Stimulated activated naive B cell treated with anti-CD40 and anti-IgM and Interleukin-4, amounts not matched to agents 10 μg/mL and 1 μg/mL and 100 μg/mL, for 72 hours (primary cell): ENCODE data around the gene FAM120B.
"Not testable (repeated sequence)": the region's sequence is repeated elsewhere in the genome, so short reads cannot be mapped to it uniquely, and the experiment has no call there.

Source experiments
- ATAC-seq, 2 donors: fragments of 150-1000 bp; cut with Tn5 transposase; replicated peaks; 2 replicates each; pipeline ENCODE4 v1.10.0; 2021; ENCODE audit warnings: moderate library complexity in 1 of 2
- DNase-seq: peaks from one replicate; pipeline ENCODE4 v3.0.0; 2021
- H3K27ac Mint-ChIP-seq: one replicate; pipeline ENCODE4 v1.8.0; 2022; ENCODE audit warnings: mild to moderate bottlenecking, mixed read lengths
- H3K27me3 Mint-ChIP-seq, 2 donors: one replicate each; pipeline ENCODE4 v1.8.0; 2022; ENCODE audit warnings: mixed read lengths in 2 of 2
- H3K36me3 Mint-ChIP-seq, 2 donors: one replicate each; pipeline ENCODE4 v1.8.0; 2022; ENCODE audit warnings: mixed read lengths in 2 of 2, mild to moderate bottlenecking in 1 of 2
- H3K4me1 Mint-ChIP-seq, 2 donors: one replicate each; pipeline ENCODE4 v1.8.0; 2022; ENCODE audit warnings: mixed read lengths in 2 of 2, mild to moderate bottlenecking in 1 of 2
- H3K4me3 Mint-ChIP-seq, 2 donors: one replicate each; pipeline ENCODE4 v1.8.0; 2022; ENCODE audit warnings: mild to moderate bottlenecking in 2 of 2, mixed read lengths in 2 of 2, moderate library complexity in 1 of 2
- H3K9me3 Mint-ChIP-seq, 2 donors: one replicate each; pipeline ENCODE4 v1.8.0; 2022; ENCODE audit warnings: mixed read lengths in 2 of 2, mild to moderate bottlenecking in 1 of 2

The FAM120B gene

DNA sequence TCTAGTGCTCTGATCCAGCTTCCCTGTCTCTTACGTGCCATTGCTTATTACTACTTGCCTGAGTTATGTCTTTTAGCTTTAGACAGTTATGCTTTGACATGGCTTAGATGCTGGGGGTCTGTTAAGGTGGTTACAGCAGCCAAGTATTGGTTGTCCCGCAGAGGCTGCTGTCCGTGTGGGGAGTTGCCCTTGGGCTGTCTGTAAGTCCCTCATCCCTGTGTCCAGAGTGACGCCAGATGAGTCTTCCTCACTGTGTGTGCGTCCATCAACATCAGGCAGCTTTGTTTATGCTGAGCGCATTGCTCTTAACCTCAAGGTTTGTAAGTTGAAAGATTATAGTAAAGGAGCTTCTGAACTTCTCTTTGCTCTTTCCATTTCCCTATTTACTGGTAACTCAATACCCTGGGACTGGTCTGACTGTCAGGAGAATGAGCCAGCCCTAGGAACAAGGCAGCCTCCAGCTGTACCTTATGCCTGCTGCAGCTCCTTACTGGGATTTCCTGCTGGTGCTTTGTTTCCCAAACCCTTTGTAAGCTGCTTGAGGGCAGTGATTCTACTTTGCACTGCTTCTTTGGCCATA, 7.2 kb downstream of the FAM120B start:
- Mint-ChIP-seq H3K27me3 (no peaks in the 10 kb centered on the region), H3K4me1 (peaks cover 22 to 50% of the 10 kb centered on the region in 2 donors), H3K9me3 (no peaks in the 10 kb centered on the region), H3K36me3 (peaks cover 11 to 38% of the 10 kb centered on the region in 2 donors), H3K4me3 (no peak overlapping the region), H3K27ac (no peak overlapping the region)
- ATAC-seq (no peak), DNase-seq (no peak)

DNA sequence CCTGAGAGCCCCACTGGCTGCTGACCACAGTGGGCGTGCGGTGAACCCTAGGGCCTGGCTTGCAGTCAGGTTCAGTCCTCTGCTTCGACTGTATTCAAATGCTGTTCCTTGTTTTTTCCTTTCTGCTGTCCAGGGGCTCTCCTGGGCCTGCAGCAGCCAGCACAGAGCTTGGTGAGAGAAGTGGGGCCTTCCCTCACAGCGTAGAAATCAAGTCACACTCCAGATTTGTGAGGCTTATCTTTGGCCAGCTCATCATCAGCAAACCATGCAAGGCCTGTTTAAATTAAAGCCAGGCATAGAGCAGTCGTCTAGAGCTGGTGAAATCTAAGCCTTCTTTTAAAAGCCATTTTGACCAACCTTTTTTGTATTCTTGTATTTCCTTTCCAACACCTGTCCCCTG, 8.4 kb downstream of the FAM120B start:
- DNase-seq, result no peak
- no peak overlapping the region for H3K27ac Mint-ChIP-seq
- no peak overlapping the region for H3K4me3 Mint-ChIP-seq
- H3K4me1 Mint-ChIP-seq, result peaks cover 22 to 56% of the 10 kb centered on the region in 2 donors
- ATAC-seq, result no peak
- no peaks in the 10 kb centered on the region for H3K27me3 Mint-ChIP-seq
- H3K36me3 Mint-ChIP-seq, result peaks cover 21 to 49% of the 10 kb centered on the region in 2 donors
- H3K9me3 Mint-ChIP-seq, result no peaks in the 10 kb centered on the region

DNA sequence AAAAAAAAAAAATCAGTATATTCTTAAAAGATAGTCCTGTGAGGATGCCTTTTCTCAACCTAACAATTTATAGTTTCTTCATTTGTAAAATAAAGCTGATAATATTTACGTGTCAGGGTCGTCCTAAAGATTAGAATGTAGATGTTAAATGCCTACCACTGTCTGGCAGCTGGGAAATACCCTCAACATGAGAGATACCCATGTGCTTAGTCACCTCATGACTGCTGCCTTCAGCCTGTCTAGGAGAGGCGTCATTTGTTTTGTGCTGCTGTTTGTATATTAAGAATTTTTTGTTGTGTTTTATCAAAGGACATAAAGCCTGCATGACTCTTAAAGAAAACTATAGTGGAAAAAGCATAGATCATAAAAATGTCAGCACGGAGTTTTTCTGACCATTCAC, 9.5 kb downstream of the FAM120B start:
- DNase-seq (no peak), ATAC-seq (no peak)
- no peaks in the 10 kb centered on the region for H3K27me3 Mint-ChIP-seq
- no peak overlapping the region for H3K4me3 Mint-ChIP-seq
- no peaks in the 10 kb centered on the region for H3K9me3 Mint-ChIP-seq
- peaks cover 31 to 54% of the 10 kb centered on the region in 2 donors for H3K36me3 Mint-ChIP-seq
- H3K27ac Mint-ChIP-seq, result no peak overlapping the region
- peaks cover 23 to 56% of the 10 kb centered on the region in 2 donors for H3K4me1 Mint-ChIP-seq

DNA sequence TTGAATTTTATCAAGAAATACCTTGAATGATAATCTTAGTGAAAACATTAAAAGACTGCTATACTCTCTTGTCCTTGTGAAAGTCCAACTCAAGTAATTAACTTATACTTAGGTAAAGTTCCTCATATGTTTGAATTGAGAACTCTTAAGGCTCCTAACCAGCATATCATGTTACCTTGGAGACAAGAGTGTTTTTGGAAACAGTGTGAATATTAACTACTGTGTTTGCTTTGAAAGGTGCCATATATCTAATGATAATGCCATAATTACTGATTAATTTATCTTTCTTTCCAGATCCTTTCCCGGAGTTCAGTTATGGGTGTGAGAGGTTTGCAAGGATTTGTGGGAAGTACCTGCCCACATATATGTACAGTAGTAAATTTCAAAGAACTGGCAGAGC, 10.5 kb downstream of the FAM120B start:
- DNase-seq (no peak), ATAC-seq (no peak)
- Mint-ChIP-seq H3K4me3 (no peak overlapping the region), H3K27me3 (no peaks in the 10 kb centered on the region), H3K36me3 (peaks cover 33 to 51% of the 10 kb centered on the region in 2 donors), H3K9me3 (no peaks in the 10 kb centered on the region), H3K27ac (no peak overlapping the region), H3K4me1 (peaks cover 18 to 54% of the 10 kb centered on the region in 2 donors)

DNA sequence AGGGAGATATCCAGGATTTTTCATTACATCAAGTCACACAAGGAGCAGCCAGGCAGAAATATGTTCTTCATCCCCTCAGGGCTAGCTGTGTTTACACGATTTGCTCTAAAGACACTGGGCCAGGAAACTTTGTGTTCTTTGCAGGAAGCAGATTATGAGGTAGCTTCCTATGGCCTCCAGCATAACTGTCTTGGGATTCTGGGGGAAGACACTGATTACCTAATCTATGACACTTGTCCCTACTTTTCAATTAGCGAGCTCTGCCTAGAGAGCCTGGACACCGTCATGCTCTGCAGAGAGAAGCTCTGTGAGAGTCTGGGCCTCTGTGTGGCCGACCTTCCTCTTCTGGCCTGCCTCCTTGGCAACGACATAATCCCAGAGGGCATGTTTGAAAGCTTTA, 11.2 kb downstream of the FAM120B start:
- H3K36me3 Mint-ChIP-seq, result peaks cover 39 to 54% of the 10 kb centered on the region in 2 donors
- ATAC-seq (no peak), DNase-seq (no peak)
- H3K27ac Mint-ChIP-seq, result no peak overlapping the region
- H3K9me3 Mint-ChIP-seq, result no peaks in the 10 kb centered on the region
- peaks cover 18 to 50% of the 10 kb centered on the region in 2 donors for H3K4me1 Mint-ChIP-seq
- no peak overlapping the region for H3K4me3 Mint-ChIP-seq
- H3K27me3 Mint-ChIP-seq, result no peaks in the 10 kb centered on the region

DNA sequence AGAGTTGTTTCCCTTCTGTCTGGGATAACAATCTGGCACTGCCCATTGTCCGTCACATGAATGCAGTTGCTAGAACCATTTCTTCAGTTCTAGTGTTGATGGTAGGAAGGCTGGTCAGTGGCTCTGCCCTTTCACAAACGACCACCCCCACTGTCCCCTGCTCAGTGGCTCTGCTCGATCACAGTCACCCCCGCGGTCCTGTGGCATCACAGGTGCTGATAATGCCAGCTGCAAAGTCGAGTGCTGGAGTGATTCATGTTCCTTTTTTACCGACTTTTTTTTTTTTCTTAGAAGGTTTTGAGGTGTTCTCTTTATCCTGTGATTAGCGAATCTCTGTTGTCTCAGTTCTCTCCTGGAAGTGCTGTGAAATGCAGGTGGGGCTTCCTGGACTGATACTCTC, 22.8 kb downstream of the FAM120B start:
- Mint-ChIP-seq H3K9me3 (no peaks in the 10 kb centered on the region), H3K36me3 (peaks cover 50 to 71% of the 10 kb centered on the region in 2 donors), H3K27ac (no peak overlapping the region), H3K4me3 (no peak overlapping the region), H3K27me3 (no peaks in the 10 kb centered on the region), H3K4me1 (peaks cover 5 to 7% of the 10 kb centered on the region in 2 donors)
- DNase-seq, result no peak
- no peak for ATAC-seq

DNA sequence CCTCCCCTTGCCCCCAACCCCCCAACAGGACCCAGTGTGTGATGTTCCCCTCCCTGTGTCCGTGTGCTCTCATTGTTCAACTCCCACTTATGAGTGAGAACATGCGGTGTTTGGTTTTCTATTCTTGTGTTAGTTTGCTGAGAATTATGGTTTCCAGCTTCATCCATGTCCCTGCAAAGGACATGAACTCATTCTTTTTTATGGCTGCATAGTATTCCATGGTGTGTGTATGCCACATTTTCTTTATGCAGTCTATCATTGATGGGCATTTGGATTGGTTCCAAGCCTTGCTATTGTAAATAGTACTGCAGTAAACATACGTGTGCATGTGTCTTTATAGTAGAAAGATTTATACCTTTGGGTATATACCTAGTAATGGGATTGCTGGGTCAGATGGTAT, 28.6 kb downstream of the FAM120B start:
- DNase-seq, ATAC-seq, H3K27me3 Mint-ChIP-seq, H3K9me3 Mint-ChIP-seq, H3K4me3 Mint-ChIP-seq, H3K27ac Mint-ChIP-seq: not testable (repeated sequence)
- peaks cover 56 to 79% of the 10 kb centered on the region in 2 donors for H3K36me3 Mint-ChIP-seq
- H3K4me1 Mint-ChIP-seq, result peaks cover 20 to 33% of the 10 kb centered on the region in 2 donors

DNA sequence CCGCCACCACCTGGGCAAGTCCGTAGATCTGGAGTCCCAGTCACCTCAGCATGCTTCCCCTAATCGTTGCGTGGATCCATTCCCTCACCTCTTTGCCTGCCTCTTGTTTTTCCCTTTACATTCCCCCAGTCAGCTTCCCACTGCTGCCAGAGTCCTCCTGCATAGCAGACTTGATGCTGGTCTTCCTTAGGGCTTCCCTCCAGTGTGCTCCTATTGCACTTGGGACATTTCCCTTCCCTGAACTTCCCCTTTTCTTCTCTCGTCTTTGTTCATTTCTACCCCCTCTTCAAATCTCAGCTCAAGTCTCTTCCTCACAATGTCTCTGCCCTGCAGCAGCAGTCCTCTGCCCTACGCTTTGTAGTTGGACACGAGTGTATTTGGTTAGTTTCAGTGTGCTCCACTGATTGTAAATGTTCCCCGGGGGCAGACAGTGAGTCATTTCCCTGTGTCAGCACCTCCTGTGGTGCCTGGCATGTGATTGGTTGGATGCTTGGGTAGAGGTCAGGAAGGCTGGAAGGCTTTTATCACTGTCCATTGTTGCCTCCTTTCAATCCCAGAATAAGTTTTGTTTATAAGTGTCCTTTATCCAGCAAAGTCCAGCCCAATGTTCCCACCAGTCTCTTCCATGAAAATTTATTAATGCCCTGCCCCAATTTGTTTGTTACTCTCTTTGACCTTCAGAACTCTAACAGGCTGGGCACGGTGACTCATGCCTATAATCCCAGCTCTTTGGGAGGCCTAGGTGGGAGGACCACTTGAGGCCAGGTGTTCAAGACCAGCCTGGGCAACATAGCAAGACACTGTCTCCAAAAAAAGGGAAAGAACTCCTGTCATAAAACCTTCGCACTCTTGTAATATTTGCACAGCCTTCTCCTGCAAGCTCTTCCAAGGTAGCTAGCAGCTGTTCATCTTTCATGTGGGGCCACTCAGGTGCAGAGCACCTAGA, 38.3 kb downstream of the FAM120B start:
- ATAC-seq, result peak; percentile 58 to 83
- no peak overlapping the region for H3K27ac Mint-ChIP-seq
- no peak overlapping the region for H3K4me3 Mint-ChIP-seq
- H3K9me3 Mint-ChIP-seq, result no peaks in the 10 kb centered on the region
- DNase-seq, result peak; percentile 1
- peaks cover 11 to 13% of the 10 kb centered on the region in 2 donors for H3K4me1 Mint-ChIP-seq
- peaks cover 23 to 44% of the 10 kb centered on the region in 2 donors for H3K36me3 Mint-ChIP-seq
- H3K27me3 Mint-ChIP-seq, result no peaks in the 10 kb centered on the region

DNA sequence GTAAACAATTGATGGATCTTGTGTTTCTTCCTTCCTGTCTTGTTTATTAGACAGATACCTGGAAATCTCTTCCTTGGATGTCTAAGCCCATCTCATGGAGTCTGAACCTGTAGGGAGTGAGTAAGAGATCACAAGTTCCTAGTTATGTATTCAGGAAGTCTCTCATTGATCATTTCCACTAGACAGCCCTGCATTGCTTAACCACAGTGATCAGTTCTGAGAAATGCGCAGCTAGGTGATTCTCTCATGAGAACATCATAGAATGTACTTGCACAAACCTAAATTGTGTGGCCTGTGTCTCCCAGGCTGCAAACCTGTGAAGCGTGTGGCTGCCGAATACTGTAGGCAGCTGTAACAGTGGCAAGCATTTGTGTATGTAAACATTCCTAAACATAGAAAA, 39.1 kb downstream of the FAM120B start:
- DNase-seq (no peak), ATAC-seq (no peak)
- Mint-ChIP-seq H3K27me3 (no peaks in the 10 kb centered on the region), H3K27ac (no peak overlapping the region), H3K4me1 (peaks cover 10 to 11% of the 10 kb centered on the region in 2 donors), H3K4me3 (no peak overlapping the region), H3K36me3 (peaks cover 26 to 46% of the 10 kb centered on the region in 2 donors), H3K9me3 (no peaks in the 10 kb centered on the region)

DNA sequence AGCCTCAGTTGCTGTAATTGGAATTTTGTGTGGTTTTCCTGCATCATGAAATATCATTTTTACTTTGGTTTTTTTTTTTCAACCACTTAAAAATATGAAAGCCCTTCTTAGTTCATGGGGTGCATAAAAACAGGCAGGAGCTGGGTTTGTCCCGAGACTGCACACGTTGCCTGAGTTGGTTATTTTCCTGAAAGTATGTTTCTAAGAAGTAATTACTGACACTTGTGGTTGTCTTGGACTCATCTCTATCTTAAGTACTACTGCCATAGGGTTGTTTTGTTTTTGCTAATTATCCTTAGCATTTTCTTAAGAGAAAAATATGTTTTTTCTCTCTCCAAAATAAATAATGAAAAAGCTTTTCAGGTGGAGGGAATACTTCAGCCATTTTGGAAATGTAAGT, 40.1 kb downstream of the FAM120B start:
- Mint-ChIP-seq H3K27me3 (no peaks in the 10 kb centered on the region), H3K36me3 (peaks cover 36 to 54% of the 10 kb centered on the region in 2 donors), H3K4me1 (peaks cover 10 to 11% of the 10 kb centered on the region in 2 donors), H3K4me3 (no peak overlapping the region), H3K27ac (no peak overlapping the region), H3K9me3 (peaks cover 6 to 8% of the 10 kb centered on the region in 2 donors)
- no peak for DNase-seq
- no peak for ATAC-seq

DNA sequence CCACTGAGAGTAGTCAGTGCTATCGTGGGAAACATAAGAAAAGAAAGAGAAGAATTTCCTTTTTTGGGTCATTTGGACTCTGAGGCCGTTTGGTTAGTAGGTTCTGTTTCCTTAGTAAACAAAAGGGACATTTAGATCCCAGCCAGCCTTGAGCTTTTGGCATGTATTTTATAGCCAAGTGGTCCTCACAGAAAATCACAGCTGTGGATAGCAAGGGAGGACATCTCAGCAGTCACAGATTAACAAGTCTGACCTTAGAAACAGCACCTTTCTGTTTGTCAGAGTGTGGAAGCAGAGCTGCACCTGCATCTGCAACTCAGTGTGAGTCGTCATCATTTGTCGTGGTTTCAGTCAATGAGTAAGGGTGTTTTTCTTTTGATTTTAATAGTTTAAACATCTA, 40.5 kb downstream of the FAM120B start:
- H3K27ac Mint-ChIP-seq, result no peak overlapping the region
- no peaks in the 10 kb centered on the region for H3K27me3 Mint-ChIP-seq
- no peak for ATAC-seq
- H3K36me3 Mint-ChIP-seq, result peaks cover 37 to 55% of the 10 kb centered on the region in 2 donors
- H3K9me3 Mint-ChIP-seq, result peaks cover 6 to 9% of the 10 kb centered on the region in 2 donors
- peaks cover 10 to 11% of the 10 kb centered on the region in 2 donors for H3K4me1 Mint-ChIP-seq
- no peak overlapping the region for H3K4me3 Mint-ChIP-seq
- no peak for DNase-seq

DNA sequence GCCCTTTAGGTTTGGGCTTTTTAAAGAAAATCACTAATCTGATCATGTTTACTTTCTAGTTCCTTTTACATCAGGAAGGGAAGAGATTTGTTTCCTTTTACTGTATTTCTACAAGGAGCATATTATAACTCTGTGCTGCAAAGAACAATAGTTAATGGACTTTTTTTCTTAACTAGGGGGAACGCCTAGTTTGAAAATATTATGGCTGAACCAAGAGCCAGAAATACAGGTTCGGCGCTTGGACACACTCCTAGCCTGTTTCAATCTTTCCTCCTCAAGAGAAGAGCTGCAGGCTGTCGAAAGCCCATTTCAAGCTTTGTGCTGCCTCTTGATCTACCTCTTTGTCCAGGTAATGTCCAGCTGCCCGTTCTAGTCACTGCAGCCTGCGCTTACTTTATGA, 41.4 kb downstream of the FAM120B start:
- ATAC-seq, result no peak
- Mint-ChIP-seq H3K36me3 (peaks cover 40 to 61% of the 10 kb centered on the region in 2 donors), H3K27ac (no peak overlapping the region), H3K4me3 (no peak overlapping the region), H3K27me3 (no peaks in the 10 kb centered on the region), H3K4me1 (peaks cover 10 to 11% of the 10 kb centered on the region in 2 donors), H3K9me3 (peaks cover 11 to 12% of the 10 kb centered on the region in 2 donors)
- no peak for DNase-seq

DNA sequence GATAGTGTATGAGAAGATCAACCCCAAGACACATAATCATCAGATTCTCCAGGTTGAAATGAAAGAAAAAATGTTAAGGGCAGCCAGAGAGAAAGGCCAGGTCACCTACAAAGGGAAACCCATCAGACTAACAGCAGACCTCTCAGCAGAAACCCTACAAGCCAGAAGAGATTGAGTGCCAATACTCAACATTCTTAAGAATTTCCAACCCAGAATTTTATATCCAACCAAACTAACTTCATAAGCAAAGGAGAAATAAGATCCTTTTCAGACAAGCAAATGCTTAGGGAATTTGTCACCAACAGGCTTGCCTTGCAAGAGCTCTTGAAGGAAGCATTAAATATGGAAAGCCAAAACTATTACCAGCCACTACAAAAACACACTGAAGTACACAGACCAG, 44.9 kb downstream of the FAM120B start:
- H3K27ac Mint-ChIP-seq, ATAC-seq, H3K4me1 Mint-ChIP-seq, H3K27me3 Mint-ChIP-seq, H3K4me3 Mint-ChIP-seq, DNase-seq: not testable (repeated sequence)
- Mint-ChIP-seq H3K9me3 (peaks cover 11 to 18% of the 10 kb centered on the region in 2 donors), H3K36me3 (peaks cover 45 to 61% of the 10 kb centered on the region in 2 donors)

DNA sequence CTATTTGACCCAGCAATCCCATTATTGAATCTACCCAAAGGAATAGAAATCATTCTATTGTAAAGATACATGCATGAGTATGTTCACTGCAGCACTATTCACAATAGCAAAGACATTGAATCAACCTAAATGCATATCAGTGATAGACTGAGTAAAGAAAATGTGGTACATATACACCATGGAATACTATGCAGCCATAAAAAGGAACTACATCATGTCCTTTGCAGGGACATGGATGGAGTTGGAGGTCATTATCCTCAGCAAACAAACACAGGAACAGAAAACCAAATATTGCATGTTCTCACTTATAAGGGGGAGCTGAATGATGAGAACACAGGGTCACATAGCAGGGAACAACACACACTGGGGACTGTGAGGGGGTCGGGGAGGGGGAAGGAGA, 48.6 kb downstream of the FAM120B start:
- not testable (repeated sequence) for H3K4me1 Mint-ChIP-seq, DNase-seq, H3K27me3 Mint-ChIP-seq, ATAC-seq, H3K27ac Mint-ChIP-seq, H3K4me3 Mint-ChIP-seq
- peaks cover 11 to 18% of the 10 kb centered on the region in 2 donors for H3K9me3 Mint-ChIP-seq
- peaks cover 57 to 60% of the 10 kb centered on the region in 2 donors for H3K36me3 Mint-ChIP-seq

DNA sequence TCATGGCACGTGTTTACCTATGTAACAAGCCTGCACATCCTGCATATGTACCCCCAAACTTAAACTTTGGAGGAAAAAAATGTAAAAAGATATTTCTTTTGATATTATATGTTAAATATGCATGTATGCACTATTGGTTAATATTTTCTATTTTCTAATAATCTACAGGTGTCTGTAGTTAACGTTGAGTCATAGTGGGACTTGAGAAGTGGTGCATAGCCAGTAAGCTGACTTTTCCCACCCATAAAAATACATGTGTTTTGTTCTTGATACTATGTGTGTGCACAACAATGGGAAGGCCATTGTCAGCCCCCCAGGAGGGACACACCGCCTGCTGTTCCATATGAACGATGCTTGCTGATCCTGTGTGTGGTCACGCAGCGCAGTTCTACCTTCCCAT, 49.1 kb downstream of the FAM120B start:
- Mint-ChIP-seq H3K27me3 (no peaks in the 10 kb centered on the region), H3K36me3 (peaks cover 53 to 60% of the 10 kb centered on the region in 2 donors), H3K27ac (no peak overlapping the region), H3K4me3 (no peak overlapping the region), H3K9me3 (peaks cover 11 to 18% of the 10 kb centered on the region in 2 donors), H3K4me1 (no peaks in the 10 kb centered on the region)
- DNase-seq (no peak), ATAC-seq (no peak)
